Measurements from ENCODE around the gene ANKDD1A. TPM values are rescaled to one million over a fixed set of nuclear protein-coding genes. Genes with fewer than 3 reads are reported as not detected.
A peak's percentile ranks its signal among the peaks of the same experiment; 100 is the strongest.

The ANKDD1A gene
- total and polyA plus RNA-seq, 2 experiments from 2014 or later, result 6.7 to 9.3 TPM

GRCh38 chr15:64901141-64901540 is 10.6 kb upstream of the ANKDD1A start:
- Histone ChIP-seq H3K4me3 (no peak overlapping the region), H4K20me1 (replicated peaks; ENCODE audit: insufficient read depth) (no peaks in the 10 kb centered on the region), H3K36me3 (ENCODE audit: insufficient read depth) (peaks cover 1% of the 10 kb centered on the region; the same call in 1 of the 2 replicates), H3K4me2 (no peak overlapping the region), H3K4me1 (ENCODE audit: insufficient read depth) (peaks cover 11% of the 10 kb centered on the region; the same call in 1 of the 2 replicates), H3K79me2 (replicated peaks; ENCODE audit: insufficient read depth) (no peaks in the 10 kb centered on the region), H3K9me2 (ENCODE audit: insufficient read depth) (no peaks in the 10 kb centered on the region), H2AFZ (no peak overlapping the region), H3K27me3 (ENCODE audit: insufficient read depth) (no peaks in the 10 kb centered on the region), H3F3A (replicated peaks; ENCODE audit: low read depth) (peaks cover 4% of the 10 kb centered on the region), H3K27ac (ENCODE audit: low read depth) (no peak overlapping the region)
- H3K27ac Mint-ChIP-seq, result no peak overlapping the region
- H3K27me3 Mint-ChIP-seq (ENCODE audit: insufficient read depth, low read depth, poor library complexity), result peaks cover 18% of the 10 kb centered on the region
- peaks cover 28% of the 10 kb centered on the region for H3K4me1 Mint-ChIP-seq
- peaks cover 21% of the 10 kb centered on the region for H3K36me3 Mint-ChIP-seq (ENCODE audit: low read depth)
- no peak for DNase-seq (ENCODE audit: low spot score)
- no peak for TF ChIP-seq STAT1 (IDR thresholded peaks at IDR 0.05; ENCODE audit: unreplicated experiment)
- peak; percentile 100 for TF ChIP-seq ZNF331 (CRISPR knock-in tag; IDR thresholded peaks at IDR 0.05; ENCODE audit: low read depth)
- H3K4me3 Mint-ChIP-seq, result no peak overlapping the region
- no peak for ATAC-seq
- H3K9me3 Mint-ChIP-seq, result peaks cover 26% of the 10 kb centered on the region

- Histone ChIP-seq H3F3A (replicated peaks; ENCODE audit: low read depth) (peaks cover 5% of the 10 kb centered on the region), H3K9me2 (ENCODE audit: insufficient read depth) (no peaks in the 10 kb centered on the region), H3K27ac (ENCODE audit: low read depth) (no peak overlapping the region), H2AFZ (no peak overlapping the region), H3K36me3 (ENCODE audit: insufficient read depth) (peaks cover 6% of the 10 kb centered on the region; the same call in 1 of the 2 replicates), H4K20me1 (replicated peaks; ENCODE audit: insufficient read depth) (no peaks in the 10 kb centered on the region), H3K4me1 (ENCODE audit: insufficient read depth) (peaks cover 11% of the 10 kb centered on the region; the same call in 1 of the 2 replicates), H3K79me2 (replicated peaks; ENCODE audit: insufficient read depth) (no peaks in the 10 kb centered on the region), H3K4me2 (no peak overlapping the region), H3K27me3 (ENCODE audit: insufficient read depth) (no peaks in the 10 kb centered on the region), H3K4me3 (no peak overlapping the region)
- H3K27ac Mint-ChIP-seq, result no peak overlapping the region
- DNase-seq (ENCODE audit: low spot score) (no peak), ATAC-seq (no peak)
- peaks cover 34% of the 10 kb centered on the region for H3K9me3 Mint-ChIP-seq
- H3K27me3 Mint-ChIP-seq (ENCODE audit: insufficient read depth, low read depth, poor library complexity), result peaks cover 24% of the 10 kb centered on the region
- no peak overlapping the region for H3K4me3 Mint-ChIP-seq
- peaks cover 20% of the 10 kb centered on the region for H3K4me1 Mint-ChIP-seq
- peaks cover 25% of the 10 kb centered on the region for H3K36me3 Mint-ChIP-seq (ENCODE audit: low read depth)
- TF ChIP-seq ZNF462 (CRISPR knock-in tag; IDR thresholded peaks at IDR 0.05), result no peak
- TF ChIP-seq STAT1 (IDR thresholded peaks at IDR 0.05; ENCODE audit: unreplicated experiment), result no peak
- TF ChIP-seq NANOG (IDR thresholded peaks at IDR 0.05; ENCODE audit: borderline replicate concordance), result no peak
- no peak for TF ChIP-seq CREB1 (CRISPR knock-in tag; IDR thresholded peaks at IDR 0.05; ENCODE audit: low read depth)
- no peak for TF ChIP-seq JUNB (IDR thresholded peaks at IDR 0.05; ENCODE audit: unreplicated experiment)
- no peak for TF ChIP-seq REST (IDR thresholded peaks at IDR 0.05; ENCODE audit: unreplicated experiment)
- no peak for TF ChIP-seq POLR2AphosphoS5 (IDR thresholded peaks at IDR 0.05; ENCODE audit: low read depth)
- no peak for TF ChIP-seq ZNF331 (CRISPR knock-in tag; IDR thresholded peaks at IDR 0.05; ENCODE audit: low read depth)
- no peak for TF ChIP-seq EZH2phosphoT487 (IDR thresholded peaks at IDR 0.05; ENCODE audit: unreplicated experiment)
- no peak for TF ChIP-seq EZH2 (IDR thresholded peaks at IDR 0.05; ENCODE audit: low read depth, unreplicated experiment)
- no peak for TF ChIP-seq ZNF114 (CRISPR knock-in tag; IDR thresholded peaks at IDR 0.05)
Observed at GRCh38 chr15:64901914-64902313, 9.8 kb upstream of the ANKDD1A start.

Data from GM23338 (cell line).